Measurements from ENCODE around the gene ATPAF2. TPM values are rescaled to one million over a fixed set of nuclear protein-coding genes. Genes with fewer than 3 reads are reported as not detected.

The ATPAF2 gene
- total and polyA plus RNA-seq, 2 donors (not counting 3 experiments of a cell fraction or from before 2014, with no cell fraction given) = 23.2 to 35.7 TPM

GRCh38 chr17:18035704-18036103 lies 3.3 kb downstream of the ATPAF2 start:
- peaks cover 28% of the 10 kb centered on the region for H3K4me1 ChIP-seq (ENCODE audit: control insufficient read depth, extremely low read depth, insufficient read depth, low read length)
- H3K27ac ChIP-seq (ENCODE audit: insufficient read depth, low read depth, low read length) = no peak overlapping the region
- H3K36me3 ChIP-seq (ENCODE audit: control insufficient read depth in 2 of 2, extremely low read depth in 1 of 2, insufficient read depth in 2 of 2, low read length in 2 of 2) = no peaks in the 10 kb centered on the region
- CTCF ChIA-PET = interaction anchor here (0.8 to 5.2 kb wide), 7 partner anchors 42 to 243 kb away, joined by 3 to 70 read pairs (median 4); no protein-coding TSS in a partner anchor
- H3K9ac ChIP-seq (replicated peaks; ENCODE audit: extremely low read depth, insufficient read depth, low read length) = no peak overlapping the region
- BruUV-seq (replicated peaks) = no TSS peak
- H3K27me3 ChIP-seq (ENCODE audit: control insufficient read depth in 2 of 2, insufficient read depth in 2 of 2, low read length in 2 of 2) = no peaks in the 10 kb centered on the region
- no peaks in the 10 kb centered on the region for H3K9me1 ChIP-seq (replicated peaks; ENCODE audit: control insufficient read depth, extremely low read depth, insufficient read depth, low read length)
- TF ChIP-seq CTCF (IDR thresholded peaks at IDR 0.05; ENCODE audit: extremely low read depth in 1 of 2, insufficient read depth in 1 of 2, low read depth in 1 of 2, low read length in 2 of 2) (no peak), MYC (IDR thresholded peaks at IDR 0.05; ENCODE audit: low read depth, low read length) (no peak), EZH2 (IDR thresholded peaks at IDR 0.05; ENCODE audit: borderline replicate concordance, low read depth, low read length, severe bottlenecking) (no peak), JUN (IDR thresholded peaks at IDR 0.05; ENCODE audit: borderline replicate concordance, insufficient read depth, insufficient read length, low read depth) (no peak), FOS (IDR thresholded peaks at IDR 0.05; ENCODE audit: borderline replicate concordance, insufficient read depth, low read length) (no peak), POLR2AphosphoS5 (IDR thresholded peaks at IDR 0.05; ENCODE audit: insufficient read depth, low read depth, low read length) (no peak), POLR2A (IDR thresholded peaks at IDR 0.05; ENCODE audit: low read depth, low read length) (no peak), GATA2 (IDR thresholded peaks at IDR 0.05; ENCODE audit: insufficient read depth, insufficient read length, low read depth, low read length) (no peak), MAX (IDR thresholded peaks at IDR 0.05; ENCODE audit: insufficient read depth, insufficient read length) (no peak)
- FAIRE-seq = no peak
- no peak overlapping the region for H2AFZ ChIP-seq (ENCODE audit: low read depth, low read length)
- no peak for DNase-seq (ENCODE audit: low read depth, low spot score)
- intact Hi-C loops (cut with micrococcal nuclease) = no loop called here
- no peak overlapping the region for H3K4me3 ChIP-seq (replicated peaks in 1 of 3; ENCODE audit: insufficient read depth in 1 of 3, low read depth in 1 of 3, low read length in 3 of 3)
- no peaks in the 10 kb centered on the region for H4K20me1 ChIP-seq (replicated peaks; ENCODE audit: control insufficient read depth, extremely low read depth, insufficient read depth, low read length)
- H3K79me2 ChIP-seq (ENCODE audit: control insufficient read depth, insufficient read depth, low read length) = peaks cover 14% of the 10 kb centered on the region
- H3K9me3 ChIP-seq (replicated peaks; ENCODE audit: control insufficient read depth, insufficient read depth, low read length) = no peaks in the 10 kb centered on the region
- POLR2A ChIA-PET = no interaction called here
- dilution Hi-C loops (cut with MboI; ENCODE audit: extremely low pct_ligation_motif_present, low sequenced_read_pairs) = loop anchor here (25.0 kb wide), 1 partner anchor 148 kb away; no protein-coding TSS in a partner anchor
- H3K4me2 ChIP-seq (ENCODE audit: insufficient read depth, low read length) = no peak overlapping the region

Measured in endothelial cell of umbilical vein (primary cell).